Measurements from ENCODE around the gene KASH5.
"Not testable (repeated sequence)": the region's sequence is repeated elsewhere in the genome, so short reads cannot be mapped to it uniquely, and the experiment has no call there.

Gene KASH5

DNA sequence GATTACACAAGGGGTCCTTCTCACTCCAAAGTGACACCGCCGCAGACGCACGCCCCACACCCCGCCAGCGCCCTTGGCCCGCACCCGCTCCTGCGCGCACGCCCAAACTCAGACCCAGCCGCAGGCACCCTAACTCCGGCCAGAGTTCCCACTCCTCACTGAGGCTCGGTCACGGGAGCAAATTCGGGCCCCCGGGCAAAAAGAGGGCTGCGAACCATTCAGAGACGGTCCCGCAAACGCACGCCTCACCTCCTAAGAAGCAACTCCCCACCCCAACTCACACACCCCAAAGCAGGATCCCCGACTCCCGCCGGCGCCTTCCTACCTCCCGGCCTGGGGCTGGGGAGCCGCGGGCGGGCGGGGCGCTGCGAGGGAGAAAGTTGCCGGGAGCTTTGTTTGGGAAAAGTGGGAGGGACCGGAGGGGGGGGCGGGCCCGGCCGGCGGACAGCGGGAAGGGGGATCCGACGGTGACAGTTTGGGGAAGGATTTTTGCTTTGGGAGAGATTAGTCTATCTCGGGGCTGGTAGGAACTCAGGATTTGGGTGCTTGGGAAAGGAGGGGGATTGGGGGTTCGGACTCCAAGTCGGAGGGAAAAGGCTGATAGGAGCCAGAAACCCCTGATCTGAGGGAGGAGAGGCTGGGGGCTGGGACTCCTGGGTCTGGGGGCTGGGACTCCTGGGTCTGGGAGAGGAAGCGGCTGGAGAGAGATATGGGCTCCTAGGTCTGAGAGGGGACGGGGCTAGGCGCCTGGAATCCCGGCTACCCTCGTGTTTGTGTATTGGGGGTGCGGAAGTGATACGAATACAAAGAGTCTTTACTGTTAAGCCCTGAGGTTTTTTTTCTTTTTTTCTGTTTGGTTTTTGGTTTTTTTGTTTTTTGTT is 25.8 kb upstream of the KASH5 start, which contains the start of gene TEAD2:
Gene TEAD2 (minus strand): TSS at position 369 of the 881 bp plus-strand sequence. CDS start 2,341 bp downstream, outside the sequence.
- DNase-seq (ENCODE audit: low read depth, low spot score), result no peak

DNA sequence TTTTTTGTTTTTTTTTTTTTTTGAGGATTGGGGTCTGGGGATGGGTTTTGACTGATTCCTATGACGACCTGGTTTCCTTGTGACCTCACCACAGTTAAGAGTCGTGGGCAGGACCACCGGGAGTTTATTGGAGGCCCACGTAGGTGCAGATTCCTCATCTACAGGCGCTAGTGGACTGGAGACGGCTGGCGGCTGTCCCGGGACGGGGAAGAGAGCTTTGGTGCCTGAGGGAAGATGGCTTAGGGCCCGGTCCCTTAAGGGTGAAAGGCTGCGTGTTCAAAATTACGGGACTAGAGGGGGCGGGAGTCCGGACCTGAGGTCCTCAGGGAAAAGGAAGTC is 25.2 kb upstream of the KASH5 start:
- DNase-seq (ENCODE audit: low read depth, low spot score), result no peak

DNA sequence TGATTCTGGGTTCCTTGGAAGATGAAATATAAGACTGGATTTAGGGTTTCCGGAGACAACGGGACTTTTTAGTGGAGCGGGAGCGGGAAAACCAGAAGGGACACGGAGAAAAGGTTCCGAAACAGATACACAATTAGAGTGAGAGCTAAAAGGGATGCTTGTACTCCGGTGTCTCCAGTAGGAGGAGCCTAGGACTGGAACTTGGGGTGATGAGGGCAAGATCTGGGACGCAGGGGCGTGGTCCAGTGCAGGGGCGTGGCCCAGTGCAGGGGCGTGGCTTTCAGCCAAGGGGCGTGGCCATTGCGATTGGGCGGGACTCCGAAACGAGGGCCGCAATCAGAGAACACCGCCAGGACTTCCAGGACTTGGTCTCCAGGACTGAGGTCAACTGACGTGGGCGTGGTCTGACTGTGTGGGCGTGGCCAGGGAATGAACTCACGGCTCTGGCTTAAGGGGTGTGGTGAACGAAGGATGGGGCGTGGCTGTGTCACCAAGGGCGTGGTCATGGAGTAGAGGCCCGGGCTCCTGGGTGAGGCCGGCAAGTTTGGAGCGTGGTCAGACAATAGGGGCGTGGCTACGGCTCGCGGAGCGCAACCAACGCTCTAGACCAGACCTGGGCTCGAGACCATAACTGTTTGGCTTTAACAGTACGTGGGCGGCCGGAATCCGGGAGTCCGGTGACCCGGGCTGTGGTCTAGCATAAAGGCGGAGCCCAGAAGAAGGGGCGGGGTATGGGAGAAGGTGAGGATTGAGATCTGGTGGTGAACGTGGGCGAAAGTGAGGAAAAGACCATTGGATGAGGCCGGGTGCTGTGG is 24.6 kb upstream of the KASH5 start, which contains the start of gene DKKL1:
Gene DKKL1 (plus strand): TSS at position 610 of the 815 bp plus-strand sequence. CDS start 122 bp downstream, at position 732.
- peak; percentile 26 for DNase-seq (ENCODE audit: low read depth, low spot score)

DNA sequence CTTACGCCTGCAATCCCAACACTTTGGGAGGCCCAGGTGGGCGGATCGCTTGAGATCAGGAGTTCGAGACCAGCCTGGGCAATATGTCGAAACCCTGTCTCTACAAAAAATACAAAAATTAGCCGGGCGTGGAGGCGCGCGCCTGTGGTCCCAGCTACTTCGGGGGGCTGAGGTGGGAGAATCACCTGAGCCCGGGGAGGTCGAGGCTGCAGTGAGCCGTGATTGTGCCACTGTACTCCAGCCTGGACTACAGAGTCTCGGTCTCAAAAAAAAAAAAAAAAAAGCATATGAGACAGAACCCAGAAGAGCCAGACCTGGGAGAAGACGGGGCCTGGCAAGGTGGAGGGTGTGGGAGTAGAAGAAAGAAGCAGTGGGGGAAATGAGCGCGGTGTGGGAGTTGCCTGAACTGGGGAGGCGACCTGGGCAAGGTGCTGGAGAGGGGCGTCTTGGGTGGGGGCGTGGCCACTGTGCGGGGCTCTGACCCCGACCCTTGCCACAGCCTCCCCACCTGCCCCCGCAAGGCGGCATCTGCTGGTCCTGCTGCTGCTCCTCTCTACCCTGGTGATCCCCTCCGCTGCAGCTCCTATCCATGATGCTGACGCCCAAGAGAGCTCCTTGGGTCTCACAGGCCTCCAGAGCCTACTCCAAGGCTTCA is 23.8 kb upstream of the KASH5 start:
- no peak for DNase-seq (ENCODE audit: low read depth, low spot score)

DNA sequence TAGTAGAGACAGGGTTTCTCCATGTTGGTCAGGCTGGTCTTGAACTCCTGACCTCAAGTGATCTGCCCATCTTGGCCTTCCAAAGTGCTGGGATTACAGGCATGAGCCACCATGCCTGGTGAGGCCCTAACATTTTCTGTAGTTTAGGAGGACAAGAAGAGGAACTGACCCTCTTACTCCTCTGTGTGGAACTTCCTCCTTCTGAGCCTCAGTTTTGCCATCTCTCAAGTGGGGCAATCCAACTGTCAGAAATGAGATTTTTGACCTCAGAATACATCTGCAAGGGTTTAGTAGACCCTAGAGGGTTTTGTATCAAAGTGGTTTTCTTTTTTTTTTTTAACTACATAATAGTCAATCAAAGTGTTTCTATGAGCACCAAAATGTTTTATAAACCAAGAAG is 21.9 kb upstream of the KASH5 start:
- DNase-seq (ENCODE audit: low read depth, low spot score), result no peak

DNA sequence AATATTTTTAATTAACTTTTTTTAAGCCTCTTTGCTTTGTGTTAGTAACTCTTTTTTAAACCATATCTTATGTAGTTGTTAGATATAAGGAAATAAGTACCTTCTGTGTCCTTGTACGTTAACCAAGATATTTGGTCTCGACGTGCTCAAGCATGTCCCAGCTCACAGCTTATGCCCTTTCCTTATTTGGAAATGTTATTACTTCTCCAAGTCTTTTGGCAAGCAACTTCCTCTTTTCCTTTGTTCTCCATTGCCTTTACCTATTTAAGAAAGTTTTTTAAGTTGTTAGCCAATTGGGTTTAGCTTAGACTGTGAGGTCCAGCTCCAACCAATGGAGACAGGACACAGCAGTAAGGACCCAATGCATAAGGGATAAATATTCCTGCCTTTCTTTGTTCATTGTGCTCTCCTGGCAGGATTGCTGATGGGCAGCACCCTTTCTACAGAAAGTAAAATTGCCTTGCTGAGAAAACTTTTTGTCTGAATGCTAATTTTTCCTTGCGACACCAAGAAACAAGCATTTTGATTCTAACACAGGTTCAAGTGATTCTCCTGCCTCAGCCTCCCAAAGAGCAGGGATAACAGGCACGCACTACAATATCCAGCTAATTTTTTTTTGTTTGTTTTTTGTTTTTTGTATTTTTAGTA is 19.2 kb upstream of the KASH5 start:
- no peak for DNase-seq (ENCODE audit: low read depth, low spot score)

DNA sequence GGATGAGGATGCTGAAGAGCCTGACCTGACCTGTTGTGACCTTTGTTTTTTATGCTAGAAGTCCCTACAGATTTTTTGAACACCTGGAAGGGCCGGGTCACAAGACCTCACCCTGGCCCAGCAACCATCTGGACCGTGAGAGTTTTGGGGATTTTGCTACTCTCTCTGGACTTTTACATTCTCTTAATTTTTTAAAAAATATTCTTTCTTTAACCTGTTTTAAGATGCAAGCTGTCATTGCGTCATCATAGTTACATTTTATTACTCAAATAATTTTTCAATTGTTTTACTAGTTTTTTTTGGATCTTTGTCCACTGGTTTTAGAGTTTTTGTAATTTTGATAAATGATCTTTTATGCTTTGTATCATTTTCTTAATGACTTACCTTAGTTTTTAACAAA is 16.9 kb upstream of the KASH5 start:
- no peak for DNase-seq (ENCODE audit: low read depth, low spot score)

DNA sequence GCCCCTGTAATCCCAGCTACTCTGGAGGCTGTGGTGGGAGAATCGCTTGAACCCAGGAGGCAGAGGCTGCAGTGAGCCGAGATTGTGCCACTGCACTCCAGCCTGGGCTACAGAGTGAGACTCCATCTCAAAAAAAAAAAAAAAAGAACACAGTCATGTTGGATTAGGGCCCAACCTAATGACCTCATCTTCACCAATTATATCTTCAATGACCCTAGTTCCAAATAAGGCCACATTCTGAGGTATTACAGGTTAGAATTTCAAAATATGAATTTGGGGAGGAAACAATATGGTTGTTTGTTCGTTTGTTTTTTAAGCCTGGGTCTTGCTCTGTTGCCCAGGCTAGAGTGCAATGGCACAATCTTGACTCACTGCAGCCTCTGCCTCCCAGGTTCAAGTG is 14.9 kb upstream of the KASH5 start:
- not testable (repeated sequence) for DNase-seq (ENCODE audit: low read depth, low spot score)

DNA sequence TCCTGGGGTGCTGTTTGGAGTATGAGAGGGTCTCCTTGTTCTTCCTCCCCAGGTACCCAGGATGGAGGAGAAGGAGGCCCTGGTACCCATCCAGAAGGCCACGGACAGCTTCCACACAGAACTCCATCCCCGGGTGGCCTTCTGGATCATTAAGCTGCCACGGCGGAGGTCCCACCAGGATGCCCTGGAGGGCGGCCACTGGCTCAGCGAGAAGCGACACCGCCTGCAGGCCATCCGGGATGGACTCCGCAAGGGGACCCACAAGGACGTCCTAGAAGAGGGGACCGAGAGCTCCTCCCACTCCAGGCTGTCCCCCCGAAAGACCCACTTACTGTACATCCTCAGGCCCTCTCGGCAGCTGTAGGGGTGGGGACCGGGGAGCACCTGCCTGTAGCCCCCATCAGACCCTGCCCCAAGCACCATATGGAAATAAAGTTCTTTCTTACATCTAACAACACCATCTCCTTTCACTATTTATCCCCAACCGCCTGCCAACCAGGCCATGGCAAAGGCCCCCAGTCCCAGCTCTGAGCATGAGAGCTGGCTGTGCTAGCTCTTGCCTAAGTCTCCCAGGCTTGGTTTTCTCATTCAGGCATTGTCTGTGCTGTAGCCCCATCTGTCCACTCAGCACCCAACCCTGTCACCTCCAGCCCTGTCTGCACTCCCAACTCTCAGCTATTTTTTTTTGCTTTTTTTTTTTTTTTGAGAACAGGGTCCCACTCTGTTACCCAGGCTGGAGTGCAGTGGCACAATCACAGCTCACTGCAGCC is 13.2 kb upstream of the KASH5 start:
- no peak for DNase-seq (ENCODE audit: low read depth, low spot score)

DNA sequence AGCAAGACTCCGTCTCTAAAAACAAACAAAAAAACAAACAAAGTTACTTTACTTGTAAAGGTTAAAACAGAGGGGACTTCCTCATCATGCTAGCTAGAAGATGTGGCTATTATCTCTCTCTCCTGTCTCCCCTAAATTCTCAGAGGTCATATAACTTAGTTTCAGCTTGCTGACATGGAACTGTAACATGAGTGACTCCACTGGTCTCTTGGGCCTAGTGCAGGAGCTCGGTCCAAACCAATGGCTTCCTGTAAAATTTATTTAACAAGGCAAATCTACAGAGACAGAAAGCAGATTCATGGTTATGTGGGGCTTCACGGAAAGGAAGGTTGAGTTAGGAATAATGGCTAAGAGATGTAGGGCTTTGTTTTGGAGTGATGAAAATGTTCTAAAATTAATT is 9.5 kb upstream of the KASH5 start:
- no peak for DNase-seq (ENCODE audit: low read depth, low spot score)

DNA sequence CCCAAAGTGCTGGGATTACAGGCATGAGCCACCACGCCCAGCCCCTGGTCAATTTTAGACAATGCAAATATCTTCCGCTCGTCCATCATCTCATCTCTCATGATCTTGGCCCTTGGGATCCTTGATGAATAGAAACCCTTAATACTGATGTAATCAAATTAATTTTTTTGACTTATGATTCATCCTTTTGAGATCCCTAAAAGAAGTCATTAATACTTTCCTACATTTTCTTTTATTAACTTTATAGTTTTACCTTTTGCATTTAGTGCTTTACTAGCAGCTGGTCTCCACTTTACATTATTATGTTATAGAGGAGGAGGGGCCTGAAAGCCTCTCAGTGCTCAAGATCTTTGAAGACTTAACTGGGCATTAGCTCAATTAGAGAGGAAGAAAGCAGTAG is 7.7 kb upstream of the KASH5 start:
- no peak for DNase-seq (ENCODE audit: low read depth, low spot score)

DNA sequence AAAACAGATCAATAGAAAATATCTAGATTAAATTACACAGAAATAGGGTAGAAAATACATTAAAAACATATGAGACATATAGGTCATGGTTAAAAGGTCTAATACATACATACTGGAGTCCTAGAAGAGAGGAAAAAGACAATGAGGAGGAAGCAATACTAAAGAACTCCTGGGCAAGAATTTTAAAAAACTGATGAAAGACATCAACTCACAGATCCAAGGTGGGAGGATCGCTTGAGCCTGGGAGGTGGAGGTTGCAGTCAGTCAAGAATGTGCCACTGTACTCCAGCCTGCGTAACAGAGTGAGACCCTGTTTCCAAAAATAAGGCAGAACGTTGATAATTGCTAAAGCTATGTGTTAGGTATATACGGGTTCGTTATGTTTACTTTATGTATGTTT is 5.4 kb upstream of the KASH5 start:
- DNase-seq (ENCODE audit: low read depth, low spot score), result no peak

DNA sequence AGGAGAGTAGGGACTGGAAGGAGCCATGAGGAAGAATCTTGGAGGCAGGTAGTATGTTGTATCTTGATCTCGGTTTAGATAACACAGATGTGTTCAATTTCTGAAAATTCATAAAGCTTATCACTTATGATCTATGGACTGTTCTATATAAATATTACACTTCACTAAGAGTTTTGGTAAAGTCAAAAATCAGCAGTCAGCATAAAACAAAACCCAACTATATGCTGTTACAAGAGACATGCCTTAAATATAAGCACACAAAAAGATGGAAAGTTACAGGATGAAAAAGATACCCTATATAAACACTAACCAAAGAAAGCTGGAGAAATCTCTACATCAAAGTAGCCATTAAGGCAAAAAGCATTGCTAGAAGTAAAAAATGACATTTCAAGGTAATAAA is 4.5 kb upstream of the KASH5 start:
- DNase-seq (ENCODE audit: low read depth, low spot score), result no peak

DNA sequence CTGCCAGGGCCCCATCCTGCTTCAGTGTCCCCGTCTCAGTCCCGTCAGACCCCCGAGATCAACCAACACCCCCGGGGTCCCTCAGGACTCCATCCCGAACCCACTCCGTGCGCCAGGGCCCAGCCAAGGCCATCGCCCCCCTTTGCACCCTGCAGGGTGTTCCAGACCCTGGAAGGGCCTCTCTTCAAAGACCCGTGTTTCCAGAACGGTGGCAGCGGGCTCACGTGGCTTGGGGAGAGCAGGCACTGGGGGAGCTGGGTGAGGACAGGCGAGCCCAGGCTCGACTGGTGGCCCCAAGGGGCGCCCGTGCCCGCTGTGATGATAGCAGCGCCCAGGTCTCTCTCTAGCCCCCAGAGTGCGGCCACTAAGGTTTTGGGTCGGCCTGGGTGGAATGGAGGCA is 1.4 kb downstream of the KASH5 start:
- DNase-seq (ENCODE audit: low read depth, low spot score), result no peak

DNA sequence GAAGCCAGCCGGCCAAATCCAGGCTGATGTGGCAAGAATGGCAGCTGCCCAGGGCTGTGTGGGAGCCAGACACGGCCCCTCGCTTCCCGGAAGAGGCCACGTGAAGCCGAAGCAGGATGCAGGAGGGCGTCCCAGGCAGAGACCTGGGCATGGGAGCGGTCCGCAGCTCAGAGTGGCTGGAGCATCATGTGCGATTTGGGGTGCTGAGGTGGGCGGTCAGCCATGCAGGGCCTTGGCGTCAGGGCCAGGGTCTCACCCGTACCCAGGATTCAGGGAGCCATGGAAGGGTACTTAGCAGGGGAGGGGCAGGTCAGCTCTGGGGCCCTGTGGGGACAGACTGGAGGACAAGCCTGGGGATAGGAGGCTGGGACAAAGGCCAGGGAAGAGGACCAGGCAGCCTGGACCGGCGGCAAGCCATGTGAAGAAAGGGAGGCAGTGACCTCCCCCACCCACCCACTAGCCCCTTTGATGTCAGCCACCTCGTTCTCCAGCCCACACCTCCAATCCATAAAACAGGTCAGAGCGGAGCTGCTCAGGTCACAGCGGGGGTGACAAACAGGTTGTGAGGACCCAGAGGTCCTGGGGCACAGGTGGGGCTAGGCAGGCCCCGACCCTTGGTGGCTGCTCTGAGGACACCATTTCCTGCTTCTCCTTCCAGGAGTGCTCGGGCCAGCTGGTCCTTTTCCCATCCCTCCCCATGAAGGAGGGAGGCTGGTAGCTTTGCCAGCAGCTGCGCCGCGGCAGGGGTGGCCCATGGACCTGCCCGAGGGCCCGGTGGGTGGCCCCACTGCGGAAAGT is 2.3 kb downstream of the KASH5 start:
- no peak for DNase-seq (ENCODE audit: low read depth, low spot score)

DNA sequence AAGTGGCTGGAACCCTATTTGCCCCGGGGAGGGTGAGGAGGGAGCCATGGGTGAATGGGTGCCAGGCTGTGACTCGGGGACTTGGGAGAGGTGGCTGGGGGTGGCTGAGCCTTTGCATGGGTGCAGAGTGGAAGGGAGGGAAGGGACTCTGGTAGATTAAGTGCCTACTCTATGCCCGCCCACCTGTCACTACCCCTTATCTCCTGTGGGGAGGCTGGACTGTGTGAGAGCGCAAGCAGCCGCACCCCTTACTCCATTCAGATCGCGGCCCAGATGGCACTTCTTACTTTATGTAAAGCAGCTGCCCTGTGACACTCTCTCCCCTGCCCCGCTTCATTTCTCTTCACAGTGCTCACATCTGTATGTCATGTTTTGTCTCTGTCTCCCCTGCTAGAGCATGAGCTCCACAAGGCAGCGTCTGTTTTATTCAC is 2.9 kb downstream of the KASH5 start:
- DNase-seq (ENCODE audit: low read depth, low spot score), result no peak

DNA sequence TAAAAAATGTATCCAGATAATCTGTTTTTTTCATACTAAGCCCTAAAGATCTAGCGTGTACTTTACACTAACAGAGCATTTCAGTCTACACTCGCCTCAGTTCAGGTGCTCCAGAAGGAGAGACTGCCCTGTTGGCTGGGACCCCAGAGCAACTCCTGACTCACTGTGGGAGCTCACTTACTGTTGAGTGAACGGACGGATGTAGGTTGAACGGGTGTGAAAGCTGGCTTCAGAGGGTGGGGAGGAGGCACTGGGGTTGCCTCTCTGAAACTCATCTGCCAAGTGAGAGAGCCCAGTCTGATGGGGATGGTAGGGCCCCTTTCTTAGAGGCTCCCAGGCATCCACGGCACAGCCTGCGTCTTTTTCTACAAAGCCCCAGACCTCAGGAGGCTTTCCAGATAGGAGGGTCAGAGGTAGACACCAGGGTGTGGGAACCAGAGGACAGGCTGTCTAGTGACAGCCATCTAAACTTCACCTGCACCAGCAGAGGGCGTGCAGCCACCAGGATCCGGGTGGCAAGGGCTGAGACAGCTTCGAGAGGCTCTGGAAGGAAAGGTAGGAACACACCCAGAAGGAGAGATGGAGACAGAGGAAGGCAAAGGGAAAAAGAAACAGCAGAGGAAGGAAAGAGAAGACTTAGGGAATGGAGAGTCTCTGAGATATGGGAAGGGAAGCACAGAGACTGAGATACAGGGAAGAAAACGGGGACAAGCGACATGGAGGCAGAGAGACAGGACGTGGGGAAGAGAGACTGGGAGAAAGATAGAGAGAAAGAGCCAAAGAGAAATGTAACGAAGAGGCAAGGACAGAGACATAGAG is 3.7 kb downstream of the KASH5 start:
- DNase-seq (ENCODE audit: low read depth, low spot score), result peak; percentile 53

DNA sequence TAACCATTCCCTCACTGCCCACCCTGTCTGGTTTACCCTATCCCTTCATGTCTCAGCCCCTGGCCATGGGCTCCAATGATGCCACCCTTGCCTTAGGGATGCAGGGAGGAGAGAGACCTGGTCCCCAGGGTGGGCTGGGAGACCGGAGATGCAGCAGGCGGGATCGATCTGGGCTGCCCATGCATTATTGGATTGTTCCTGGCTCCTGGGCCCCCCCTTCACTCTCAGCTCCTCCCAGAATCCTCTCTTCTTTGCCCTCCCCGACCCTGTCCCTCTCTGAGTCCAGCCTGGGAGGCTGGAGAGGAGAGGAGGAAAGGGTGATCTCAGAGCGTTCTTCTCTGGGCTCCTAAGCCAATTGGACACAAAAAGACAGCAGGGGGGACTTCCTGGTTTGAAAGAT is 5.8 kb downstream of the KASH5 start:
- DNase-seq (ENCODE audit: low read depth, low spot score), result no peak

All from activated naive CD8-positive, alpha-beta T cell treated with anti-CD3 and anti-CD28 coated beads, Interleukin-2, amount 50 U/mL, for 16 hours (primary cell).